Activated CD4-positive, alpha-beta memory T cell treated with anti-CD3 and anti-CD28 coated beads for 36 hours (primary cell): ENCODE results near the gene ARAP3. TPM values are rescaled to one million over a fixed set of nuclear protein-coding genes. Genes with fewer than 3 reads are reported as not detected.
A peak's percentile ranks its signal among the peaks of the same experiment; 100 is the strongest.

Source experiments
- CTCF ChIA-PET: fragments of 350-600 bp; sonication (Branson Sonifier 250); formaldehyde crosslinking; loops from one replicate; lab custom pipeline; 2021; ENCODE audit warnings: antibody characterized with exemption, inconsistent platforms; lab: Charles Lee
- POLR2A ChIA-PET: fragments of 350-600 bp; sonication (Branson Sonifier 250); formaldehyde crosslinking; loops from one replicate; lab custom pipeline; 2021; ENCODE audit warnings: antibody characterized with exemption; lab: Charles Lee
- DNase-seq: peaks from one replicate; pipeline ENCODE4 v3.0.0-alpha.2; 2020
- H3K27ac Mint-ChIP-seq: one replicate; pipeline ENCODE4 v1.8.0; 2021; ENCODE audit warnings: mixed read lengths
- H3K27me3 Mint-ChIP-seq: one replicate; pipeline ENCODE4 v1.8.0; 2021; ENCODE audit warnings: mixed read lengths
- H3K36me3 Mint-ChIP-seq: one replicate; pipeline ENCODE4 v1.8.0; 2021; ENCODE audit warnings: mixed read lengths
- H3K4me1 Mint-ChIP-seq: one replicate; pipeline ENCODE4 v1.8.0; 2021; ENCODE audit warnings: low read depth, mixed read lengths
- H3K4me3 Mint-ChIP-seq: one replicate; pipeline ENCODE4 v1.8.0; 2021; ENCODE audit warnings: mild to moderate bottlenecking, mixed read lengths
- H3K9me3 Mint-ChIP-seq: one replicate; pipeline ENCODE4 v1.8.0; 2021; ENCODE audit warnings: mixed read lengths
- intact Hi-C: fragments of 100-400 bp; cut with micrococcal nuclease; formaldehyde crosslinking; loops from one replicate; pipeline ENCODE4 v1.15.1; 2023
- total RNA-seq, 2 experiments: library from RNA; stranded (reverse); gene quantifications; one replicate each; pipeline ENCODE4 v1.2.3, GENCODE V29; 2021

ARAP3 gene
- total RNA-seq, 2 experiments from 2014 or later = 5.1 to 5.2 TPM

DNA sequence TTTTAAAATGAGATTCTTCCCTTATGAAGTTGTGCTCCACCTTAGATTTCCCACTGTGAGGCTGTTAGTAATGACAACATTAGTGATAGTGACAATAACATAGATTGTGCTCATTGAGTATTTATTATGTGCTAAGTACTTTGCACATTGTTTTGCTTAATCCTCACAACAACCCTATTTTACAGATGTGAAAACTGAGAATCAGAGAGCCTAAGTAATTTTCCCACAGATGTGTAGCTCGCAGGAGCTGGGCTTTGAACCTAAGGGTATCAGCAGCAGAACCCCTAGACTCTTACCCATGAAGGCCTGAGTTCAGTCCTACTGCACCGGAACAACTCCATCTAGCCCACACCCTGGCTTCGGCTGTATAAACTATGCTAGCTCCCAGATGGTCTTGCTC is 15.6 kb upstream of the ARAP3 start:
- Mint-ChIP-seq H3K27me3 (peaks cover 4% of the 10 kb centered on the region), H3K36me3 (no peaks in the 10 kb centered on the region), H3K4me3 (no peak overlapping the region), H3K4me1 (peaks cover 29% of the 10 kb centered on the region), H3K27ac (no peak overlapping the region), H3K9me3 (no peaks in the 10 kb centered on the region)
- intact Hi-C loops = no loop called here
- CTCF ChIA-PET = interaction anchor here (1.8 to 9.4 kb wide), 3 partner anchors 114 to 263 kb away, joined by 5 to 277 read pairs (median 263); partner anchors contain the start of genes PCDH1 and PCDH12
- DNase-seq = no peak
- POLR2A ChIA-PET = no interaction called here

DNA sequence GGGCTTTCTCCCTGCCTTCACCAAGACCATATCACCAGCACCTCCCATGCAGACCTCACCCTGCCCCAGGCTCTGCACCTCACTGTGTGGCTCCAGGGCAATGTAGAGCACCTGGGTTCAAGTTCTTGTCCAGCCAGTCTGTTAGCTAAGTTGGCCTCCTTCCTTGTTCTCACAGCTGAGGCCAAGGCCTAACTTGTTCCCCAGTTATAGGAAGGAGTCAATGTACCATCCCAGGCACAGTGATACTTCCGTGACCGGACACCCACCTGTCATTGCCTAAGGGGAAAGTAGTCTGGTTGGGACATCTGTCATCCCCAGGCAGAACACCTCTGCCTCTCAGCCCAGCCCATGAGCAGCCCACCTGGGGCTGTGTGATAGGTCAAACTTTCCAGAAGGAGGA is 14.4 kb upstream of the ARAP3 start:
- Mint-ChIP-seq H3K4me1 (peaks cover 31% of the 10 kb centered on the region), H3K27ac (no peak overlapping the region), H3K27me3 (peaks cover 4% of the 10 kb centered on the region), H3K36me3 (no peaks in the 10 kb centered on the region), H3K4me3 (no peak overlapping the region), H3K9me3 (no peaks in the 10 kb centered on the region)
- intact Hi-C loops = no loop called here
- ChIA-PET POLR2A (no interaction called here), CTCF (interaction anchor here (1.8 to 9.4 kb wide), 3 partner anchors 115 to 265 kb away, joined by 5 to 277 read pairs (median 263); partner anchors contain the start of genes PCDH1 and PCDH12)
- no peak for DNase-seq

DNA sequence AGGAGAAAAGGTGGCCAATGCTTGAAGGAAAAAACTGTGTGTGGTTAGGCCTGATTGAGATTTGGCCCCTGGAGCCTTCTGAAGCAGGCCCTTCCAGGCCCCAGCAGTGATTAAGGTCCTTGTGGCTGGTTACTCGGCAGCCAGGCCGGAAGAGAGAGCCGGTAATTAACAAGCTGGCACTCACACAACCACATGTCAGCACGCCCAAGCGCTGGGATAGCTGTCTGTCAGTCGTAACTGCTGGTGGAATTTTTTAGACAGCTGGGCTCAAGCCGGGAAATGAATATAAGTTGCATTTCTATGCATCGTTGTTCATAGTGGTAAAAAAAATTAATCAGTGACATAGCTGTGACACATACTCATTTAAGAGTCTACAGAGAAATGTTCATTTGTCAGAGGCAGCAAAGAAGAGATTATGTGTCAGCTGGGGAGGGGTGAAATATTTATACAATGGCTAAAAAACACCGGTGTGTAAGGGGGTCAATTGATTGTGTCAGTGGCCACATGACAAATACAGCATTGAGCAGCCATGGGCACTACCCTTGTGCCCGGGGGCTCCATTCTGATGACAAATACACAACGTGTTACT is 13.7 kb upstream of the ARAP3 start:
- CTCF ChIA-PET = interaction anchor here (6.4 to 9.4 kb wide), 3 partner anchors 118 to 265 kb away, joined by 93 to 277 read pairs (median 263); partner anchors contain the start of genes PCDH1 and PCDH12

DNA sequence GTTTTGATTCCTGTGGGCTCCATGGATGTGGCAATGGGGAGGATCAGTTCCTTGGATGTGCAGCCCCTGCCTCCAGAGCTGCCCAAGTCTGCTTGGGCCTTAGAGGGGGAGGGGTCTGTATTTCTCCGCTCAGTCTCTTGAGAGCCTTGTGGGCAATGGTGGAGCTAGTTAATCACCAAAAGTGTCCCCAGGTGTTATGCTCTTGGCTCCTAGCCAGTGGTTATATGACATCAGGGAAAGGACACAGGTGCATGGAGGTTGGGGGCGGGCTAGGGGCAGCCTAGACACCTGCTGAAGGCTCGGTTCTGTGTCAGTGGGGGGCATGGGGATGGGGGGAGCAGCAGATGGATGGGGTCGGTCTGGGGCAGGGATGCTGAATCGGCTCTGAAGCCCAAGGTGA is 12.4 kb upstream of the ARAP3 start:
- POLR2A ChIA-PET = interaction anchor here (1.0 to 1.6 kb wide), 2 partner anchors 185 to 229 kb away, joined by 4 to 6 read pairs; partner anchors contain the start of gene DELE1
- intact Hi-C loops = loop anchor here (5.0 kb wide), 1 partner anchor 102 kb away; no protein-coding TSS in a partner anchor
- H3K4me3 Mint-ChIP-seq = no peak overlapping the region

More for the DNA sequence above, 13.7 kb upstream of the ARAP3 start:
- POLR2A ChIA-PET = no interaction called here
- Mint-ChIP-seq H3K9me3 (no peaks in the 10 kb centered on the region), H3K4me3 (no peak overlapping the region), H3K27ac (no peak overlapping the region), H3K36me3 (no peaks in the 10 kb centered on the region), H3K4me1 (peaks cover 25% of the 10 kb centered on the region), H3K27me3 (no peaks in the 10 kb centered on the region)
- intact Hi-C loops = no loop called here
- no peak for DNase-seq

DNA sequence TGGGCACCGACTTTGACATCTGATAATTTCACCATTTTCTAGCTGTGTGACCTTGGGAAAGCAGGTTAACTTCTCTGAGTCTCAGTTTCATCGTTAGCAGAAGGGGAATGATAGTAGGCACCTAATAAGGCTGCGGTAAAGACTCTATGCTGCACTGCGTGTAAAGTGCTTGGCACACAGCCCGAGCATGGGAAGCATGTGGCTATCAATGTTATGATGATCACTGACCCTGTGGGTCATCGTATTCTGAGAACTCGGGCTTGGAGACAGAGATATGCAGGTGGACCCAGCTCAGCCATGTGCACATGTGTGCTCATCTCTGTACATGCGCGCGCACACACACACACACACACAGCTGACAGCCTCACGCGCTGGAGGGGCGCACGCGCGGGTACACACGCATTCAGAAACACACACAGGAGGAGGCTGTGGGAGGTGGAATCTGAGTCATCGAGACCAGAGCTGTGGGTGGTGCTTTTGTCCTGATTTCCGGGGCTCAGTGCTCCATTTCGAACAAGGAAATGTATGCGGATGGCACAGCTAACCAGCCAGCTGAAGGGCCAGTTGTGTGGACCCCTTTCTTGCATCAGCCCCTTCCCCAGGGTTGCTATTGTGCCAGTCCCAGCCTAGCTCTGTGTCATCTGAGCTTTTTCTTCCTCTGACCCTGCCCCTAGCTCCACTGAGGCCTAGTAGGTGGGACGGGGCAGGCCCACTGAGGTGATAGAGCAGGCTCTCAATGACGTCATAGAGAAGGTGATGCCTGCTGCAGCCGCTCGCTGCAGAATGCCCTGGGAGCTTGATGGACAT is 11.1 kb upstream of the ARAP3 start:
- peak; percentile 92 for DNase-seq
- Mint-ChIP-seq H3K4me3 (peak overlapping the region; percentile 46), H3K27me3 (no peaks in the 10 kb centered on the region), H3K4me1 (peaks cover 25% of the 10 kb centered on the region), H3K9me3 (no peaks in the 10 kb centered on the region), H3K27ac (peak overlapping the region; percentile 83), H3K36me3 (no peaks in the 10 kb centered on the region)
- ChIA-PET CTCF (interaction anchor here (0.6 to 9.4 kb wide), 38 partner anchors 10 to 632 kb away, joined by 3 to 277 read pairs (median 8); partner anchors contain the start of genes ARAP3, DELE1, FCHSD1 and PCDH1), POLR2A (interaction anchor here (0.7 to 3.1 kb wide), 10 partner anchors 10 to 276 kb away, joined by 3 to 21 read pairs (median 4); partner anchors contain the start of genes DELE1, PCDH1, PCDH12 and RNF14)
- intact Hi-C loops = loop anchor here (1.0 to 5.0 kb wide), 11 partner anchors 9 to 452 kb away; partner anchors contain the start of genes DELE1 and RNF14

More for the DNA sequence above, 12.4 kb upstream of the ARAP3 start:
- CTCF ChIA-PET = interaction anchor here (1.3 to 9.4 kb wide), 10 partner anchors 8 to 274 kb away, joined by 3 to 277 read pairs (median 34); partner anchors contain the start of genes PCDH1 and PCDH12
- no peaks in the 10 kb centered on the region for H3K36me3 Mint-ChIP-seq
- H3K27me3 Mint-ChIP-seq = no peaks in the 10 kb centered on the region
- no peaks in the 10 kb centered on the region for H3K9me3 Mint-ChIP-seq
- DNase-seq = no peak
- H3K4me1 Mint-ChIP-seq = peaks cover 25% of the 10 kb centered on the region
- no peak overlapping the region for H3K27ac Mint-ChIP-seq

DNA sequence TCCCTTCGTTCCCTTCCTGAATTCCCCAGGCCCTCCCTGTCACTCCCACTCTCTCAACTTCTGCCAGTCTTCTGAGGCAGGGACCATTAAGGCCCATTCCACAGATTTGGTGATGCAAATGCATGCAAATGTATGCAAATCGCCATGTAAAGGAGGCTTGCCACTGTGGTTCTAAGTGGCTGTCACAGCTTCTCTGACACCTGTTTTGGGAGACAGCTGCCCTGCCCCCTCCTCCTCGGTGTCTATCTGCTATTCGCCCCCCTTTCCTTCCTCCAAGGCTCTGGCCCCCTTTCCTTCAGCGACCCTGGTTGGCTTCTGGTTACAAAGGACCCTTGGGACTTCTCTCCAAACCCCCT is 10.5 kb upstream of the ARAP3 start:
- peak; percentile 36 for DNase-seq
- ChIA-PET CTCF (interaction anchor here (0.5 to 9.4 kb wide), 51 partner anchors 10 to 633 kb away, joined by 3 to 277 read pairs (median 6); partner anchors contain the start of genes ARAP3, DELE1, FCHSD1 and GNPDA1), POLR2A (interaction anchor here (1.1 to 3.1 kb wide), 10 partner anchors 9 to 417 kb away, joined by 3 to 21 read pairs (median 4); partner anchors contain the start of genes DELE1, NDFIP1, PCDH1 and PCDH12)
- peak overlapping the region; percentile 46 for H3K4me3 Mint-ChIP-seq
- no peaks in the 10 kb centered on the region for H3K27me3 Mint-ChIP-seq
- H3K4me1 Mint-ChIP-seq = peaks cover 25% of the 10 kb centered on the region
- intact Hi-C loops = loop anchor here (1.0 to 5.0 kb wide), 8 partner anchors 100 to 452 kb away; partner anchors contain the start of gene RNF14
- H3K36me3 Mint-ChIP-seq = no peaks in the 10 kb centered on the region
- no peaks in the 10 kb centered on the region for H3K9me3 Mint-ChIP-seq
- peak overlapping the region; percentile 83 for H3K27ac Mint-ChIP-seq

DNA sequence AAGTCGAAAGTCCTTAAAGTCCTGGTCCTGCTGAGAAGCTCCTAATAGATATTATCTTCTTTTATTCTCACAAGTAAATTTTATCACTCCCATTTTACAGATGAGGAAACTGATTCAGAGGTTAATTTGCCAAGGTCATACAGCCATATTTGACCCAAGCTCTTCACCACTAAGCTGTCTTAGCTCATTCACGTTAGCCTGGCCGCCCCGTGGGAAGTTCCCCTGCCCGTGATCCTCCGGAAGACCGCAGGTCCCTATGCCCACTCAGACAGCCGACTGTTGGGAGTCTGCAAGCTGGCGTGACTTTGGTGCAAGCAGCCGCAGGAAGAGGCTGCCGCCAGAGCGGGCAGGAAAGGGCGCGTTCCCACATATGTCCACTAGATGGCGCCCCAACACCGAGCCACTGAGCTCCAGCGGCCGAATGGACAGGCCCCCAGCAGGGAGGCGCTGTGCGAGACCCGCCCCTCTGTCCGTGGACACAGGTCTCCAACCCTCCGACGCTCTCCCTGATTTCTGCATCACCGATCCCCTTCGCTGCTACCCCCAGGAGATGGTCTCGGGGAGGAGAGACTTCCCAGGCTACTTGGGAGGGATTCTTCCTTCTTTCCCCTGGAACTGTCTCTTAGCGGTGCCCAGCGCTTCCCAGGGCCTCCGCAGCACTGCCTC is 10.0 kb upstream of the ARAP3 start:
- Mint-ChIP-seq H3K4me1 (peaks cover 25% of the 10 kb centered on the region), H3K4me3 (peak overlapping the region; percentile 46), H3K9me3 (no peaks in the 10 kb centered on the region), H3K36me3 (no peaks in the 10 kb centered on the region), H3K27me3 (no peaks in the 10 kb centered on the region), H3K27ac (no peak overlapping the region)
- CTCF ChIA-PET = interaction anchor here (0.5 to 9.4 kb wide), 68 partner anchors 9 to 1007 kb away, joined by 3 to 277 read pairs (median 4); partner anchors contain the start of genes ARAP3, DELE1, FCHSD1 and GNPDA1
- intact Hi-C loops = loop anchor here (1.0 to 5.0 kb wide), 8 partner anchors 100 to 453 kb away; partner anchors contain the start of gene RNF14
- POLR2A ChIA-PET = interaction anchor here (1.1 to 3.1 kb wide), 7 partner anchors 9 to 417 kb away, joined by 3 to 21 read pairs (median 5); partner anchors contain the start of genes DELE1, NDFIP1, PCDH1 and RNF14
- peak; percentile 93 for DNase-seq

DNA sequence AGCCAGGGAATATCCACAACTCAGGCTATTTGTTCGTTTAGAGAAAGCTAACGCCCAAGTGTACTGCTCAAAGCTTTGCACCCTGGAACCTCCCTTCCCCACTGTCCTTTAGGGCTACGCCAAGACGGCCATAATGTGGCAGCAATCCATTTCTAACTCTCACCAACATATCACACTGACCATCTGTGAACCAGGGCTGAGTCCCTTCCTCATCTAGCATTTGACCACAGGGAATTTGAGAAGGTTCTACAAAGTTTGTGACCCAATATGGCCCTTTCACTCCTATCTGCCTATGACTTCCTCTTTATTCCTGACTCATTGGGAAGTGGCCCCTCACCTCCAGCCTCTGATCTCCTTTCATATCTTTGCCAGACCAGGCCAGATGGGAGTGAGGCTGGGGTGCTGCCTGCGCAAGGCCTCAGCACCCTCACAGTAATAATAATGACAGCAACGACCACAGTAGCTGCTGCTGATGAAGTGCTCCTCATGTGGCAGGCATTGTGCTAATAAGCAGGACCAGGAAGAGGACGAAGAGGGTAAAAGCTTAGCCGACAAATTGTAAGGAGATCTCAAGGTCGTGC is 9.3 kb upstream of the ARAP3 start:
- no peak for DNase-seq
- Mint-ChIP-seq H3K27me3 (no peaks in the 10 kb centered on the region), H3K4me1 (peaks cover 25% of the 10 kb centered on the region), H3K9me3 (no peaks in the 10 kb centered on the region), H3K4me3 (no peak overlapping the region), H3K36me3 (no peaks in the 10 kb centered on the region), H3K27ac (no peak overlapping the region)
- ChIA-PET CTCF (interaction anchor here (0.5 to 9.4 kb wide), 62 partner anchors 9 to 1007 kb away, joined by 3 to 277 read pairs (median 5); partner anchors contain the start of genes ARAP3, DELE1, FCHSD1 and GNPDA1), POLR2A (interaction anchor here (1.1 to 3.1 kb wide), 6 partner anchors 10 to 418 kb away, joined by 3 to 21 read pairs (median 12); partner anchors contain the start of genes DELE1, NDFIP1, PCDH1 and RNF14)
- intact Hi-C loops = loop anchor here (5.0 kb wide), 1 partner anchor 99 kb away; no protein-coding TSS in a partner anchor

DNA sequence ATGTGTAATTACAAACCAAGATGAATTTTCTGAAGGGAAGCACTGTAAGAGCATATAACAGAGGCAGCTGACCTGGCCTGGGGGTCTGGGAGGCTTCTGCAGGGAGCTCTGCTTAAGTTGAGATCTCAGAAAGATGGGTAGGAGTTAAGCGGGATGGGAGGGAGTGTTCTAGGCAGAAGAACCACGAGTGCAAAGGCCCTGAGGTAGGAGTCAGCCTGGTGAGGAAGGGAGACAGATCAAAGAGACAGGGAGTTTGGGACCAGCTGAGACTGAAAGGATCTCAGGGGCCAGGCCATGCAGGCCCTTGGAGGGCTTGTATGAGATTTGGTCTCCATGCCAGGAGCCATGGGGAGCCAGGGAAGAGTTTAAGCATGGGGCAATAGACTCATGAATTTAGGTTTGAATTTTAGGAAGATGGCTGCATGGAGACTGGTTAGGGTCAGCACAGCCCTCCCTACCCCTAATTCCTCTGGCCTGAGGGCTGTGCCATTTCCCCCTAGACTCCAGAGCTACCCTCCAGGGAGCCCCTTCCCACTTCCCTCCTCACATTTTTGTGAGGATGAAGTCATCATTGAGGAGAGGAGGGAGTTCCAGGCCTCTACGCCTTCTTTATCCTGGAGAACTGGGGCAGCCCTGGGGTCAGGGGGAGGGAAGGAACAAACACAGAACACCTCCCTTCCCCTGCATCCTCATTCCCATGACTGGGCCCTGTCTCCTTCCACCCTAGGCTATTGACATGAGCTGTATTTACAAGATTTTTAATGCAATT is 4.8 kb upstream of the ARAP3 start:
- no peaks in the 10 kb centered on the region for H3K27me3 Mint-ChIP-seq
- POLR2A ChIA-PET = no interaction called here
- no peak for DNase-seq
- CTCF ChIA-PET = interaction anchor here (1.5 to 1.9 kb wide), 2 partner anchors 192 to 274 kb away, joined by 5 to 16 read pairs; no protein-coding TSS in a partner anchor
- H3K36me3 Mint-ChIP-seq = no peaks in the 10 kb centered on the region
- H3K27ac Mint-ChIP-seq = no peak overlapping the region
- no peak overlapping the region for H3K4me3 Mint-ChIP-seq
- intact Hi-C loops = no loop called here
- H3K9me3 Mint-ChIP-seq = no peaks in the 10 kb centered on the region
- peaks cover 15% of the 10 kb centered on the region for H3K4me1 Mint-ChIP-seq

DNA sequence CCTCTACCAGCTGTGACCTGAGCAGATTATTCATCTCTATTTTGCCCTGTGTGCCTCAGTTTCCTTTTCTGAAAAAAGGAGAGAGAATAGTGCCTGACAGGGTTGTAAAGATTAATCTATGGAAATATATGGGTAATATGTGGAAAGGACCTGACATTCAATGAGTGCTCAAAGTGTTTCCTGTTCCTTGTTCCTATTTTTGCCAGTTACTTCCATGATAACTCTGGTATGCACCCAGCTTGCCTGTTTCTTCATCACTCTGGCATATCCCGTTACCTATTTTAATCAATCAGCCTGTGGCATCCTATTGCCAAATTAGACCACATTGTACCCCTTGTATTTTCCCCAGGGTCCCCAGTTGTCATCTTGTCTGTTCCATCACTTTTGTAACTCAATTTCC is 3.6 kb upstream of the ARAP3 start:
- H3K4me1 Mint-ChIP-seq = peaks cover 19% of the 10 kb centered on the region
- no peak overlapping the region for H3K27ac Mint-ChIP-seq
- no peaks in the 10 kb centered on the region for H3K27me3 Mint-ChIP-seq
- ChIA-PET CTCF (interaction anchor here (1.5 kb wide), 1 partner anchor 194 kb away, joined by 5 read pairs; no protein-coding TSS in a partner anchor), POLR2A (no interaction called here)
- no peak overlapping the region for H3K4me3 Mint-ChIP-seq
- no peaks in the 10 kb centered on the region for H3K36me3 Mint-ChIP-seq
- intact Hi-C loops = no loop called here
- DNase-seq = no peak
- no peaks in the 10 kb centered on the region for H3K9me3 Mint-ChIP-seq
